Measurements from ENCODE around the gene STAP1.

DNA sequence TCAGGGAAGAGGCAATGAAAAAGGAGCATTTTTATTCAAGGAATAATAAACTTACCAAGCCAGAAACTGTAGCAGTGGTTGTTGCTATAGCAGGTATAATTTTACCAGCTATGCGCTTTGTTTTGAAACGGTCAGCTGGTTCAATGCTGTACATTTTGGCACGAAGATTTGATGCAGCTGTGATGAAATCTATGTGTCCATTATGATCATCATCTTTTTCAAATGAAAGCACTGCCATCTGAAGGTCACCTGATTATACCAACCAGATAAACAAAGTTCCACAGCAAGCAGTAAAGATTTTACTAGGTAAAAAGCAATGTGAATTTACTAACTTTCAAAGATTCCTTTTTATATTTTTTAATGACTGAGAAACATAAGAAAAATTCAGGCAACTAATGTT is 66.4 kb downstream of the STAP1 start:
- TF ChIP-seq, protein P1, sequence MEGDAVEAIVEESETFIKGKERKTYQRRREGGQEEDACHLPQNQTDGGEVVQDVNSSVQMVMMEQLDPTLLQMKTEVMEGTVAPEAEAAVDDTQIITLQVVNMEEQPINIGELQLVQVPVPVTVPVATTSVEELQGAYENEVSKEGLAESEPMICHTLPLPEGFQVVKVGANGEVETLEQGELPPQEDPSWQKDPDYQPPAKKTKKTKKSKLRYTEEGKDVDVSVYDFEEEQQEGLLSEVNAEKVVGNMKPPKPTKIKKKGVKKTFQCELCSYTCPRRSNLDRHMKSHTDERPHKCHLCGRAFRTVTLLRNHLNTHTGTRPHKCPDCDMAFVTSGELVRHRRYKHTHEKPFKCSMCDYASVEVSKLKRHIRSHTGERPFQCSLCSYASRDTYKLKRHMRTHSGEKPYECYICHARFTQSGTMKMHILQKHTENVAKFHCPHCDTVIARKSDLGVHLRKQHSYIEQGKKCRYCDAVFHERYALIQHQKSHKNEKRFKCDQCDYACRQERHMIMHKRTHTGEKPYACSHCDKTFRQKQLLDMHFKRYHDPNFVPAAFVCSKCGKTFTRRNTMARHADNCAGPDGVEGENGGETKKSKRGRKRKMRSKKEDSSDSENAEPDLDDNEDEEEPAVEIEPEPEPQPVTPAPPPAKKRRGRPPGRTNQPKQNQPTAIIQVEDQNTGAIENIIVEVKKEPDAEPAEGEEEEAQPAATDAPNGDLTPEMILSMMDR (IDR thresholded peaks at IDR 0.05), result no peak
- no peak for TF ChIP-seq POLR2A (IDR thresholded peaks at IDR 0.05)
